Erythroblast (primary cell): ENCODE measurements around the gene TNRC6B.
A peak's percentile ranks its signal among the peaks of the same experiment; 100 is the strongest.

Experiments
- DNase-seq, 2 experiments: peaks; one replicate each; lab custom pipeline; 2025; lab: John Stamatoyannopoulos, UW
- GATA1 ChIP-seq: IDR thresholded peaks from 2 replicates; pipeline ENCODE4 v1.6.1; 2011; ENCODE audit warnings: low read depth, mild to moderate bottlenecking, control low read depth, low read length, moderate library complexity
- POLR2A ChIP-seq: IDR thresholded peaks from 2 replicates; pipeline ENCODE4 v1.6.1; 2011; ENCODE audit warnings: mild to moderate bottlenecking, low read length

The TNRC6B gene

DNA sequence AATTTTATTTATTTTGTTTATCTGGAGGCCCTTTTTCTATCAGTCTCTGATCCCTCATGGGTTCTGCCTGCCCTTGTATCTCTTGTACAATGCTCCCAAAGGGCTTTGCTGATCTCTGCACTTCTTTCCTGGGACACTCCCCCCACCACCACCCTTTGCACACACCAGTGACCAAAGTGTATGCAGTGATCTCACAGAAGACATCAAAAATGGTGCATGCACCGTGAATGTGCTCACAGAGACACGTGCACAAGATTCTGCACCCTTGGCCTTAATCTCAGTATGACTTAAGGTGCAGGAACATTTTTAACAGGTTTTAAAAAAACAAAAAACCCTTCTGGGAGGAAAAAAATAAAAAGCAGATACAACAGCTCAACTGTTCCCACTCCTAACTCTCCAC lies 156.3 kb downstream of the TNRC6B start:
- TF ChIP-seq POLR2A (no peak), GATA1 (no peak)

DNA sequence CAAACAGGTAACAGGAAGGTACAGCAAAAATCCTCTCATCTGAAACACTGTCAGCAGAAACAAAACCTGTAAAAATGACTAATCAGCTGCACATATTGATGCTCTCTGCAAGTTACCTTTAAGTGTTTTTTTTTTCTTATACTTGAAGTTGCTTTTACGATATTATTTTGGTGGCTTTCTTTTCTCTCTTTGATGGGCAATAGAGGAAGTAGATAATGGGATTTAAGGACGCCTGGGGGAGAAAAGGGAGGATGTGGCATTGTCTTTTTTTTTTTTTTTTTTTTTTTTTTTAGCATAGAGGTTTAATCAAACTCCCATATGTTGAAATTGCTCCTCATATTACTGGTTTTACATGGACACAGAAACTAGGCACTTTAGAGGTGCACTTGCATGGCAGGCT lies 157.2 kb downstream of the TNRC6B start:
- TF ChIP-seq POLR2A (no peak), GATA1 (no peak)
- DNase-seq: no peak

More for the DNA sequence above, 156.3 kb downstream of the TNRC6B start:
- DNase-seq: no peak

DNA sequence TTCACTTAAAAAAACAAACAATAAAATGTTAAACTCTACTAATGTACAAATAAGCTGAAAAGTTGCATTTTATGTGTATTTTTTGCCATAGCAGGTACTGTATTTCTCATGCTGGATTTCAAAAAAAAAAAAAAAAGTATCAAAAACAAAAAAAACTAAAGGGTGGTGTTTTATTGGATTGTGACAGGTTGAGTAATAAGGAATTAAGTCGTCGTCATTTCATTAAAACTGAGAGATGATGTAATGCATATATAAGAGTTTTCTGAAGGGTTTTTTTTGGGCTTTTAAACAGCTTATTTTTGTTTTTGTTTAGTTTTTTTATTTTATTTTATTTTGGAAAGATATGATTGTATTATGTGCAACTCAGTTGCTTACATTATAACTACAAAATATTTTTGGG lies 157.6 kb downstream of the TNRC6B start:
- no peak for DNase-seq
- TF ChIP-seq POLR2A (no peak), GATA1 (no peak)

DNA sequence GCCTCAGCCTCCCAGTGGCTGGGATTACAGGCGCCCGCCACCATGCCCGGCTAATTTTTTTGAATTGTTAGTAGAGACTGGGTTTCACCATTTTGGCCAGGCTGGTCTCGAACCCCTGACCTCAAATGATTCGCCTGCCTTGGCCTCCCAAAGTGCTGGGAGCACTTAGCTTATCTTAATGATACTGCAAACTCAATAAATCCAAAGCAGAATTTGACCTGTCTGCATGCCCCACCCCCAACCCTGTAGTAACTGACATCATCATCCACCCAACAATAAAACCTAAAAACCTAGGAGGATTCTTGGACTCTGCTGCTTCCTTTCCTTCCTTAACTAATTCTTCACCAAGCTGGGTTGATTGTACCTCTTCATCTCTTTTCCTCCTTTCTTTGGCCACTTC lies 162.3 kb downstream of the TNRC6B start:
- TF ChIP-seq GATA1 (no peak), POLR2A (no peak)
- DNase-seq: no peak

DNA sequence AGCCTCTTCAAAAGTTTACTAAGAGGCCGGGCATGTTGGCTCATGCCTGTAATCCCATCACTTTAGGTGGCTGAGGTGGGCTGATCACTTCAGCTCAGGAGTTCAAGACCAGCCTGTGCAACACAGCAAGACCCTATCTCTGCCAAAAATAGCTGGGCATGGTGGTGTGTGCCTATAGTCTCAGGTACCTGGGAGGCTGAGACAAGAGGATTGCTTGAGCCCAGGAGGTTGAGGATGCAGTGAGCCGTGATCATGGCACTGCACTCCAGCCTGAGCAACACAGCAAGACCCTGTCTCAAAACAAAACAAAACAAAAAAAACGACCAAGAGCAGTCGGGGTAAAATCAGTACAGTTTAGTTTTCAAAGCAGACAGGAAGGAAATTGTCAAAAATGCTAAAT lies 163.9 kb downstream of the TNRC6B start:
- TF ChIP-seq POLR2A (no peak), GATA1 (no peak)
- no peak for DNase-seq

DNA sequence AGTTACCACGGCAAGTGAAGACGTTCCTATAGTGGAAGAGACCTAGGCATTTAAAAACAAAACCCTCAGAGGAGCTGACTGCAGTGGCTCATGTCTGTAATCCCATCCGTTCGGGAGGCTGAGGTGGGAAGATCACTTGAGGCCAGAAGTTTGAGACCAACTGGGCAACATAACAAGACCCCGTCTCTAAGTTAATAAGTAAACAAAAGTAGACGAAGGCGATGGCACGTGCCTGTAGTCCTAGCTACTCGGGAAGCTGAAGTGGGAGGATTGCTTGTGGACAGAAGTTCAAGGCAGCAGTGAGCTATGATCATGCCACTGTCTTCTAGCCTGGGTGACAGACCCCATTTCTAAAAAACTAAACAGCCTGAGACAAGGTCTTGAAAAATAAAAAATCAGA lies 164.8 kb downstream of the TNRC6B start:
- no peak for TF ChIP-seq GATA1
- TF ChIP-seq POLR2A: no peak
- DNase-seq: no peak

- TF ChIP-seq GATA1 (no peak), POLR2A (no peak)
- DNase-seq: no peak
Measured at GRCh38 chr22:40345271-40345670, 167.5 kb downstream of the TNRC6B start.

GRCh38 chr22:40345815-40346184 lies 168.1 kb downstream of the TNRC6B start:
- peak; percentile 67 to 71 for DNase-seq

GRCh38 chr22:40346185-40347118 lies 168.7 kb downstream of the TNRC6B start, which contains the start of gene ADSL:
TSS of gene ADSL (plus strand) at chr22:40346500. CDS start at chr22:40346559, 59 bp downstream.
- peak; percentile 87 to 89 for DNase-seq
- TF ChIP-seq GATA1 (no peak), POLR2A (peak; percentile 92)

More at GRCh38 chr22:40345815-40346184, 168.1 kb downstream of the TNRC6B start:
- no peak for TF ChIP-seq GATA1
- TF ChIP-seq POLR2A: no peak

GRCh38 chr22:40347300-40347699 lies 169.6 kb downstream of the TNRC6B start:
- TF ChIP-seq POLR2A (no peak), GATA1 (no peak)
- peak; percentile 36 to 46 for DNase-seq

- TF ChIP-seq GATA1 (no peak), POLR2A (no peak)
- DNase-seq: peak; percentile 74 to 83
Measured at GRCh38 chr22:40348025-40348658, 170.4 kb downstream of the TNRC6B start.

DNA sequence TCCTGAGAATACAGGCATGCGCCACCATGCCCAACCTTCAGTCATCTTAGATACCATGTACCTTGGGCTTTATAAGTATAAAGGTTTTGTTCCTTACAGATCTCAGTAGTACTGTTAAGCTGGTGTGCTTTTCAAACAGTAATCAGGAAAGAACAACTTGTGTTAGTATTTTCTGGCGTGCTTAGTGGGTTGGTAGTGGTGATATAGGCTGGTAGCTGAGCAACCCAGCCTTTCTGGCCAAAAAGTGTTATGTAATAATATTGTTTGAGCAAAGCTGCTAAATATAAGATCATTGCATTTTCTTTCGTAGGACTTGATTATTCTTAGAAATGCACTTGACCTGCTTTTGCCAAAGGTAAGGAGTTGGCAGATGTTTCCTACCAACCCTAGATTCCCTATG lies 175.0 kb downstream of the TNRC6B start:
- DNase-seq: no peak
- TF ChIP-seq GATA1 (no peak), POLR2A (no peak)

GRCh38 chr22:40361100-40361499 lies 183.4 kb downstream of the TNRC6B start:
- DNase-seq: no peak
- TF ChIP-seq POLR2A (no peak), GATA1 (no peak)

GRCh38 chr22:40363059-40363458 lies 185.3 kb downstream of the TNRC6B start:
- DNase-seq: no peak

GRCh38 chr22:40364431-40364830 lies 186.7 kb downstream of the TNRC6B start:
- TF ChIP-seq POLR2A (no peak), GATA1 (no peak)
- no peak for DNase-seq

More at GRCh38 chr22:40363059-40363458, 185.3 kb downstream of the TNRC6B start:
- TF ChIP-seq POLR2A: no peak
